ENCODE measurements around the gene UHMK1.
"Not testable (repeated sequence)": the region's sequence is repeated elsewhere in the genome, so short reads cannot be mapped to it uniquely, and the experiment has no call there.

Gene UHMK1

GRCh38 chr1:162487241-162487640 is 10.4 kb upstream of the UHMK1 start:
- H3K27ac ChIP-seq (ENCODE audit: low read length) = no peak overlapping the region
- no peaks in the 10 kb centered on the region for H3K79me2 ChIP-seq (ENCODE audit: low read length)
- H4K20me1 ChIP-seq (ENCODE audit: insufficient read depth, low read length) = no peaks in the 10 kb centered on the region
- peaks cover 4% of the 10 kb centered on the region; the same call in 1 of the 2 replicates for H3K27me3 ChIP-seq (ENCODE audit: low read depth, low read length)
- H3K36me3 ChIP-seq (replicated peaks; ENCODE audit: low read depth, low read length) = no peaks in the 10 kb centered on the region
- TF ChIP-seq EZH2phosphoT487 (IDR thresholded peaks at IDR 0.05; ENCODE audit: low read depth) = no peak
- TF ChIP-seq CTCF (IDR thresholded peaks at IDR 0.05; ENCODE audit: low read depth, low read length) = peak; percentile 30
- no peak overlapping the region for H3K4me2 ChIP-seq (ENCODE audit: low read length)
- no peaks in the 10 kb centered on the region for H3K4me1 ChIP-seq (ENCODE audit: low read length)
- no peak overlapping the region for H2AFZ ChIP-seq (ENCODE audit: low read depth, low read length)
- H3K9ac ChIP-seq (ENCODE audit: low read length) = no peak overlapping the region
- no peaks in the 10 kb centered on the region for H3K9me3 ChIP-seq (ENCODE audit: insufficient read depth, low read length)
- no peak overlapping the region for H3K4me3 ChIP-seq (ENCODE audit: low read length)

GRCh38 chr1:162488219-162488618 is 9.4 kb upstream of the UHMK1 start:
- Histone ChIP-seq H3K9me3 (ENCODE audit: insufficient read depth, low read length) (no peaks in the 10 kb centered on the region), H4K20me1 (ENCODE audit: insufficient read depth, low read length) (no peaks in the 10 kb centered on the region), H3K27me3 (ENCODE audit: low read depth, low read length) (peaks cover 4% of the 10 kb centered on the region; the same call in 1 of the 2 replicates), H3K9ac (ENCODE audit: low read length) (no peak overlapping the region), H3K36me3 (replicated peaks; ENCODE audit: low read depth, low read length) (no peaks in the 10 kb centered on the region), H3K4me2 (ENCODE audit: low read length) (no peak overlapping the region), H3K27ac (ENCODE audit: low read length) (no peak overlapping the region), H3K4me1 (ENCODE audit: low read length) (peaks cover 9% of the 10 kb centered on the region), H3K4me3 (ENCODE audit: low read length) (no peak overlapping the region), H3K79me2 (ENCODE audit: low read length) (no peaks in the 10 kb centered on the region), H2AFZ (ENCODE audit: low read depth, low read length) (no peak overlapping the region)
- no peak for TF ChIP-seq CTCF (IDR thresholded peaks at IDR 0.05; ENCODE audit: low read depth, low read length)
- TF ChIP-seq EZH2phosphoT487 (IDR thresholded peaks at IDR 0.05; ENCODE audit: low read depth) = no peak

- not testable (repeated sequence) for H3K27me3 ChIP-seq (ENCODE audit: low read depth, low read length); H3K9ac ChIP-seq (ENCODE audit: low read length); H2AFZ ChIP-seq (ENCODE audit: low read depth, low read length); H3K27ac ChIP-seq (ENCODE audit: low read length); H3K9me3 ChIP-seq (ENCODE audit: insufficient read depth, low read length); H3K4me2 ChIP-seq (ENCODE audit: low read length); H3K4me3 ChIP-seq (ENCODE audit: low read length); H3K36me3 ChIP-seq (replicated peaks; ENCODE audit: low read depth, low read length)
- peaks cover 29% of the 10 kb centered on the region for H3K4me1 ChIP-seq (ENCODE audit: low read length)
- H4K20me1 ChIP-seq (ENCODE audit: insufficient read depth, low read length) = peaks cover 20% of the 10 kb centered on the region
- peaks cover 36% of the 10 kb centered on the region for H3K79me2 ChIP-seq (ENCODE audit: low read length)
Measured at GRCh38 chr1:162495531-162496233, 1.9 kb upstream of the UHMK1 start.

DNA sequence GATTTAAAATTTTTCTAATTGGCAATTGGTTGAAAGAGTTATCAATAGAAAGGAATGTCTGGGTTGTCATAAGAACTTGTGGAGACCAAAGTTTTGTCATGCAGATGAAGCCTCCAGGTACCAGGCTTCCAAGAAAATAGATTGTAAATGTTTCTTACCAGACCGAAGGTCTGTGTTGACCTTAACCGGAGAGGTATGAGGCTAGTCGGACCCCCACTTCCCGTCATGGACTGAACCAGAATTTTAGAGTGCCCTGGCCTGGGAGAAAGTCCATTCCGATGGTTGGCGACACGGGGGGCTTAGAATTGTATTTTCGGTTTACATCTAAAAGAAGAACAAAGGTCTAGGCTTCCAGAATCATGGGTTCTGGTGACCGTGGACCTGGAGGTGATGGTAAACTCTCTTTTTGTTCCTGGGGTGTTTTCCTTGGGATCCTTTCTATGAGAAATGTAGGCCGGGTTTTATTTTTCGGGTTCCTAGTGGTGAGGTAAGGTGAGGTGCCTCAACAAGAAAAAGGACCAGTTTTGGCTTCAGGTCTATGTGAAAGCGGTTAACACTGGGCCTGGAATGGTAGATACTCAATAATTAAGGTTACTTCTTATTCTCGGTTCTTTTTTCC is 405 bp upstream of the UHMK1 start:
- peak overlapping the region; percentile 95 for H3K4me3 ChIP-seq (ENCODE audit: low read length)
- peaks cover 19% of the 10 kb centered on the region for H3K36me3 ChIP-seq (replicated peaks; ENCODE audit: low read depth, low read length)
- H2AFZ ChIP-seq (ENCODE audit: low read depth, low read length) = peak overlapping the region; percentile 91
- no peaks in the 10 kb centered on the region for H3K27me3 ChIP-seq (ENCODE audit: low read depth, low read length)
- peak overlapping the region; percentile 75 for H3K4me2 ChIP-seq (ENCODE audit: low read length)
- H3K27ac ChIP-seq (ENCODE audit: low read length) = peak overlapping the region; percentile 81
- H3K4me1 ChIP-seq (ENCODE audit: low read length) = peaks cover 29% of the 10 kb centered on the region
- H3K9ac ChIP-seq (ENCODE audit: low read length) = peak overlapping the region; percentile 92
- peaks cover 48% of the 10 kb centered on the region for H3K79me2 ChIP-seq (ENCODE audit: low read length)
- TF ChIP-seq CTCF (IDR thresholded peaks at IDR 0.05; ENCODE audit: low read depth, low read length) (no peak), EZH2phosphoT487 (IDR thresholded peaks at IDR 0.05; ENCODE audit: low read depth) (no peak)
- H4K20me1 ChIP-seq (ENCODE audit: insufficient read depth, low read length) = peaks cover 26% of the 10 kb centered on the region
- no peaks in the 10 kb centered on the region for H3K9me3 ChIP-seq (ENCODE audit: insufficient read depth, low read length)
